ENCODE measurements around the gene GAL.
"Not testable (repeated sequence)": the region's sequence is repeated elsewhere in the genome, so short reads cannot be mapped to it uniquely, and the experiment has no call there.

GAL gene, protein sequence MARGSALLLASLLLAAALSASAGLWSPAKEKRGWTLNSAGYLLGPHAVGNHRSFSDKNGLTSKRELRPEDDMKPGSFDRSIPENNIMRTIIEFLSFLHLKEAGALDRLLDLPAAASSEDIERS

GRCh38 chr11:68684385-68685356, at the start of gene GAL:
GAL (plus strand) TSS chr11:68684544; CDS start chr11:68684924, 380 bp downstream.
- no peak for DNase-seq

- DNase-seq = not testable (repeated sequence)
Observed at GRCh38 chr11:68634606-68635005, 49.7 kb upstream of the GAL start.

DNA sequence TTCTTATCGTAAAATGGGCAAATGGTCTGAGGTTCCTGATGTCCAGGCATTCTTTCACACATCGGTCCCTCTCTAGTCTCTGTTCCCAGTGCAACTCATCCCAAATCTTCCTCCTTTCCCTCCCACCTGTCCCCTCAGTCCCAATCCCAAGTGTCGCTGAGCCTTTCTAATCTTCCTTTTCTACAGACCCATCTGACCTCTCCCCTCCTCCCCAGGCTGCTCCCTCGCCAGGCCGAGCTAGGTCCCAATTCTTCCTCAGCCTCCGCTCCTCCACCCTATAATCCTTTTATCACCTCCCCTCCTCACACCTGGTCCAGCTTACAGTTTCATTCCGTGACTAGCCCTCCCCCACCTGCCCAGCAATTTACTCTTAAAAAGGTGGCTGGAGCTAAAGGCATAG, 49.2 kb upstream of the GAL start:
- not testable (repeated sequence) for DNase-seq

DNA sequence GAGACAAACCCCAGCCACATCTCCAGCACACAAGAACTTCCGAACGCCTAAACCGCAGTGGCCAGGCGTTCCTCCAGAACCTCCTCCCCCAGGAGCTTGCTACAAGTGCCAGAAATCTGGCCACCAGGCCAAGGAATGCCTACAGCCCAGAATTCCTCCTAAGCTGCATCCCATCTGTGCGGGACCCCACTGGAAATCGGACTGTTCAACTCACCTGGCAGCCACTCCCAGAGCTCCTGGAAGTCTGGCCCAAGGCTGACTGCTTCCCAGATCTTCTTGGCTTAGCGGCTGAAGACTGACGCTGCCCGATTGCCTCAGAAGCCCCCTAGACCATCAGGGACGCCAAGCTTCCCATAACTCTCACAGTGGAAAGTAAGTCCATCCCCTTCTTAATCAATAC, 48.5 kb upstream of the GAL start:
- DNase-seq = not testable (repeated sequence)

DNA sequence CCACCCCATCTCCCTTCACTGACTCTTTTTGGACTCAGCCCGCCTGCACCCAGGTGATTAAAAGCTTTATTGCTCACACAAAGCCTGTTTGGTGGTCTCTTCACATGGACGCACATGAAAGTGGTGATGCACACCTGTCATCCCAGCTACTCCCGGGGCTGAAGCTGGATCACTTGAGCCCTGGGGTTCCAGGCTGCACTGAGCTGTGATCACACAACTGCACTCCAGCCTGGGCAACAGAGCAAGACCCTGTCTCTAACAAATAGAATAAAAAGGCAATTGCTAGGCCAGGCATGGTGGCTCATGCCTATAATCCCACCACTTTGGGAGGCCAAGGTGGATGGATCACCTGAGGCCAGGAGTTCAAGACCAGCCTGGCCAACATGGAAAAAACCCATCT, 45.0 kb upstream of the GAL start:
- DNase-seq = not testable (repeated sequence)

GRCh38 chr11:68641880-68642279, 42.5 kb upstream of the GAL start:
- DNase-seq = no peak

DNA sequence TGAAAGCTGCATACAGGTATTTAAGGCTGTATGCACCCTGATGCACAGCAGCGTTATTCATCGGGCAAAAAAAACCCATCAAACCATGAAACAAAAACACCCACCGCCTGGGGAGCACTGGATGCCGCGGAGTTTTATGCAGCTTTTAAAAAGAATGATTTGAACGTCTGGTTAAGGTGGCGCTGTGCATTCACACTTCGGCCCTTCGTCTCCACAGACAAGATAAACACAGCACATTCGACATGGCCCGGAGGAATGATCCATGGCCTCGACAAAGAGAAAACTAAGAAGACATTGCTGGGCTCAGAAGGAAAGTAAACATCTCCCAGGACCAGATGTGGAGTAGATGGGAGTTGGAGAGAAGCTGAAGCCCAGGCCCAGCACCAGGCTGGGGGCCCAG, 40.8 kb upstream of the GAL start:
- DNase-seq = no peak

- DNase-seq = no peak
Observed at GRCh38 chr11:68646832-68647231, 37.5 kb upstream of the GAL start.

DNA sequence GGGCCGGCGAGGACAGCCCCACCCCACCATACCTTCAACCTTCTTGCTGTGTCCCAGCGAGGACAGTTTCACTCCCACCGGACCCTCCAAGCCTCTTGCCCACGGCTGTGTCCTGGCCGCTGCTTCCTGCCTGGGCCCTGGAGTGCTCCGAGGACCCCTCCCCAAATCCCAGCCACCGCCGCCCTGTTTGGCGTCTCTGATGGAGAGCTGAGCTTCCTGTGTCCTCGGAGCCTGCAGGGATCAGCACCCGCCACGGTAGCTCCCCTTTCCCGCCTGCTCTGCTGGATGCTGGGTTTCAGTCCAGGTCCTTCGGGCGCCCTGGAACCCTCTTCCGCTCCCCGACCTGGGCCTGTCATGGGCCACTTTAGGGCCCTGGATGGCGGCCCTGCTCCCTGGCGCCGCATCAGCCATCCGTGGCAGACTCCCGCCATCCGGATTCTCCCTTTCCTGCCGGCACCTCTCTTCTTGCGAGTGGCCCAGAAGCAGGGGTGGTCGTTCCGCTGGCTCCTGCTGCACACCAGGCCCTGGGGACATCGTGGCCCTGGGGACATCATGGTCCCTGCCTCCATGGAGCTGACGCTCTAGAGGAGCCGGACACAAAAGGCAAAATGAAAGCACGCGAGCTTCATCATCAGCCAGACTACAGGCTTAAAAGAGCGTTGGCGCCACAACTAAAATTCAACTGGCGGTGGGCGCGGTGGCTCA, 34.3 kb upstream of the GAL start:
- DNase-seq = no peak

DNA sequence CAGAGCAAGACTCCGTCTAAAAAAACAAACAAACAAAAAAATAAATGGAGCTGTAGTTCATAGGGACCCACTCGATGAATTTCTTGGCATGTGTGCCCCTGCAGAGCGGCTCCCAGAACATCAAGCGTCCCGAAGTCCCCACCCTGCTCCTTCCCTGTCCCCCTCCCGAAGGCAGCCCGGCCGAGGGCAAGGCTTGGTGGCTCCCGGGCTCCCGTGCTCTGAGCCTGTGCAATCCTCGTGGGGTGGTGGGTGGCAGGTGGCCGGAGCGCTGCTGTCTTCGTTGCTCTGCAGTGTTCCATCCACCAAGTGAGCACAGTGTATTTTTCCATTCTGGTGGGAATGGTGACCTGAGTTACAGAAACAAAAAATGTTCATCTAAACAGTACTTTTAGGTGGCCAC, 33.5 kb upstream of the GAL start:
- DNase-seq = no peak

GRCh38 chr11:68651208-68651984, 32.9 kb upstream of the GAL start:
- no peak for DNase-seq

- no peak for DNase-seq
Observed at GRCh38 chr11:68651985-68652682, 32.2 kb upstream of the GAL start.

DNA sequence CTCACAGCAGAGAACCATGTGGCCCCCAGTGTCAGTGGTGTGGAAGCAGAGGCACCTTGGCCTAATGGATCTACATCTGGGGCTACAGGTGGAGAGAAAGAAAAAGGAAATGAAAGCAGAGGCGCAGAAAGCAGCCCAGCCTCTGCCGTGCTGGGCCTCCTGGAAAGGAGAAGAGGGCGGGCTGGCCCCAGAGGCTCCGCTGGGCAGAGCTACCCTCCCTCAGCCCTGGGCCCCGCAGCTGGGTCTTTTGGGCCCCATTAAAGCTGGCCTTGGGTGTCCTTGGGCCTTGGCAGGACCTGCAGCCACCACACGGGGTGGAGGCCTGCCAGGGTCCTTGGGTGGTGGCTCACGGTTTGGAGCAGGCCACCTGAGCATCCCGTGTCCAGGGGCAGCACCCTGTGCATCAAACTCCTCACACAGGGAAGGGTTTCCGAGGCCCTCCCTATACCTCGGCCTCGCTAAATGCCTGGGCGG, 31.6 kb upstream of the GAL start:
- no peak for DNase-seq

GRCh38 chr11:68653486-68654430, 30.6 kb upstream of the GAL start:
- no peak for DNase-seq

DNA sequence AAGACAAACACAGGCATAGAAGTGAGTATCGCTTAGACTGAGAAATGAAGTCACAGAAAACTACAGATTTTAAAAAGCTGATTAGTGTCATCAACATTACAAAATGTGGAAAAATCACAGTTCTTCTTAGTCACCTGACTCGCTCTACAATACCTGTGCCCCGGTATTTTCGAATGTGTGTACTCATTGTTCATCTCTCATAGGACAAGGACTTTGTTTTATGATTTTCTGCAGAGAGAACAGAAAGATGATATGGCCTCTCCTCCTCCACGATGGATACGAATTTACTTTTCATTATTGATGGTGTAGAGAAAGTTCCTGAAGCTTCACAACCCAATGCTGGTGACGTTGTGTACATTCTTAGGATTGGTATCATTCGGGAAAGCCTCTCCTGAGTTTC, 29.4 kb upstream of the GAL start:
- DNase-seq = no peak

- no peak for DNase-seq
Observed at GRCh38 chr11:68655406-68655805, 28.9 kb upstream of the GAL start.

- no peak for DNase-seq
Observed at GRCh38 chr11:68655806-68656205, 28.5 kb upstream of the GAL start.

DNA sequence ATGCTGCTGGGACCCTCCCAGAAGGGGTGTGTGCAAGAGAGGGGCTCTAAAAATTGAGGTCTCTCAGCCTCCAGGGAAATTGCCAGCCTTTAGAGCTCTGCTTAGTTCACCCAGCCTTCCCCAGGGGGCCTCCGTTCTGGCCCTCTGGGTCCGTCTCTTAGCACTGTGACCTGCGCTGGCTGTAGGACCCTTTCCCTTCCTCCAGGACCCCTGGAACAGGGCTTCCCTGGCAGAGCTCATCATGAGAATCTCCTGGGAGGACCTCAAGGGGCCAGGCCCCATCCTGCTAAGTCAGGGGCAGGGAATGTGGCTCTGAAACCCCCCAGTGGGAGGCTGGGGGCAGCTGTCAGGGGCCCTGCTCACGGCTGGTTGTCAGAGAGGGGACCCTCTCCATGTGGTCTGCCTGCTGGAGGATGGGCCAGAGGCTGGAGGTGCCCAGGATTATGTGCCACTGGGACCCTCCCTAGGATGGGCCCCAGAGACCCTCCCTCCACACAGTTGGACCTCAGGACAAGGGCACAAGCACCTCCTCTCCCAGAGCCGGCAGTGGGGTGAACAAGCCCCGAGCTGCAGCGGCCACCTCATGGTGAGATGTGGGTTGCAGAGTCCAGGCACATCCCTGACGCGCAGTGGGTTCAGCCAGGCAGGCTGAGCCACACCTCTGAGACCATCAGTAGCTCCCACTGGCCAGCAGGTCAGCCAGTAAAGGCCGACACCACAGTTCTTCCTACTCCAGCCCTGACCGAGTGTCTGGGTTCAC, 27.1 kb upstream of the GAL start:
- no peak for DNase-seq

DNA sequence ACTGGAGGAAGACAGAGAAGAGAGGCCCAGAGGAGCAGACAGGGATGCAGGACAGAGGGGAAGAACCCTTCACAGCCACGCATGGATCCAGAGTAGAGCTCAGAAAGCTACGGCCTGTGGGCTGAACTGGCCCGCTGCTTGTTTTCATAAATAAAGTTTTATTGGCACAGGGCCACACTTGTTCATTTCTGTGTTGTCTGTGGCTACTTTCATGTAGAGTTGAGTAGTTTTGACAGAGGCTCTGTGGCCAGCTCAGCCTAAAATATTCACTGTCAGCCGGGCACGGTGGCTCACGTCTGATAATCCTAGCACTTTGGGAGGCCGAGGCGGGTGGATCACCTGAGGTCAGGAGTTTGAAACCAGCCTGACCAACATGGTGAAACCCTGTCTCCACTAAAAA, 26.2 kb upstream of the GAL start:
- no peak for DNase-seq

GRCh38 chr11:68658661-68659060, 25.7 kb upstream of the GAL start:
- DNase-seq = no peak
